OCI-M2 (cell line): ENCODE measurements around the gene PDZD11.
"Not testable (repeated sequence)": the region's sequence is repeated elsewhere in the genome, so short reads cannot be mapped to it uniquely, and the experiment has no call there.

Experiments used
- DNase-seq: peaks from one replicate; lab custom pipeline; 2025; ENCODE audit not compliant: unreplicated experiment; lab: John Stamatoyannopoulos, UW

Gene PDZD11

DNA sequence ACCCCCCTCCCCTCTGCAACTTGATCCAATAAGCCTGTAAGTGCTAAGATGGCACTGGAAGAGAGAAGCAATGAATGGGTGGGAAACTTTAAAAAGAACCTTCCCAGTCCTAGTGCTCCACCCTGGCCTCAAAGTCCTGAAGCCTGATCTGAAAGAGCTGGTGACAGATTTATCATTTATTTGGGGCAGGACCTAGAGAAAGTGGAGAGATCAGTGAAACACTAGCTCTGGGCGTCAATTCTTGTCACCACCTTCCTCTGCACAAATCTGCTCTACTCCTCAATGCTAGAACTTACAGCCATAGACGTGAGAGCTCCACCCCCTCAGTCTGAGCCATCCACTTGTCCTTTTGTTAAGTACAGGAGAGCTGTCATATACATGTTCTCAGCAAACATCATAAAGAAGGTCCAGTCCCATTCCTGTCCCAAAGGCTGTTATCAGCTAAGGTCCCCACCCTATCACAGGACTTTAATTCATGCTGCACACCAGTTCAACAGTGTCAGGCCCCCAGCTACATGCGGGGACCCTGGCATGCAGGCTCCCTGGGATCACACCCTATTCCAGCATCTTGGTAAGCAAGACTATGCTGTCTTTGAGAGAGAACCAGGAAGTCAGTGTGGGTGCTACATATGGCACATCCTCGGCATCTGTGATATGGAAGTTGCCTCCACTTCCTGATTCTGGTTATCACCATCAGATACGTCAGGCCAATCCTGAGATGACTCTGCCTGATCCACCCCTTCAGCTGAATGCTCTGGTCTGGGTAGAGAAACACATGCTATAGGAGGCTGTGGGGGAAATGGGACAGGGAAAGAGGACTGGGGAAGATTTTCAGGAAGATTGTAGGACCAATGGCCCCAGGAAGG is 32.1 kb downstream of the PDZD11 start:
- DNase-seq = no peak

DNA sequence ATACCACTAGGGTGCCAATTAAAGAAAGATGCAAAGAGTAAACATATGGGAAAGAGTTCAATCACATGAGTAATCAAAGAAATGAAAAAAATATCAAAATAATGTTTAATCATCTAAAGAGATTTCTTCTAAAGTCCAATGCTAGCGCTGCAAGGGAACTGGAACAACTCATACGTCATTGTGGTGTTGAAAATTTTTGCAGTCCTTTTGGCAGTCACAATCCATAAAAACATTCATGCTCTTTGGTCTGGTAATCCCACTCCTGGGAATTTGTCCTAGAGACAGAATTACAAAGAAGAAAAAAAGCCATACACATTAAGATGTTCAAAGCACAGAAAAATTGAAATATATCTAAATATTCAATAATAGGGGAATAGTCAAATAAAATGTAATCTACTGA is 34.3 kb downstream of the PDZD11 start:
- DNase-seq = no peak

DNA sequence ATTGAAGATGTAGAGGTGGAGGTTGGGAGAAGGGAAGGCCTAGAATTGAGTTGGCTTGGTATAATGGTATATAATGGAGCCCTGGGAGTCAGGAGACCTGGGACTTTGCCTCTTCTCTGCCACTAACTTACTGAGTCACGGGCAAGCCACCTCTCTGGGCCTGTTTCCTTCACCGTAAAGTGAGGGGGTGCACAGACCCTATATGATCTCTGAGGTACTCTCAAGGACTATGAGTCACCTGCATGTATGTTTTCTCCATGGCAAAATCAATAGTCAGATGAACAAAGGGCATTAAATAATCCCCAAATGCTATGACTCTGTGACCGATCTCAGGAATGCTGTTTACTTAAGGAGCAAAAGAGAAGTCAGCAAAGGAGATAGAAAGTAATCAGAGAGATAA is 34.8 kb downstream of the PDZD11 start:
- no peak for DNase-seq

DNA sequence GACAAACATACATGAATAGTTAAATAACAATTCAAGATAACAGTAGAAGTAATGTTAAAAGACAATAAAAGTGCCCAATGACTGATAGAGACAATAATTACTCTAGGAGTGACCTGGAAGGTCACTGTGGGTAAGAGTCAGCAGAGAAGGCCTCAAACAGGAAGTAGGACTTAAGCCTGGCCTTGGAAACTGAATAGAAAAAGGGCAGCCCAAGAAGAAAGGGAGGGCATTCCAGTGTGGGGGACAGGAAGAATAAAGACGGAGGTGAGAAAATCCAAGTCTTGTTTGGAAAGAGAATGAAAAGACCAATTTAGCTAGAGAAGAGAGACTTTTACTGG is 35.7 kb downstream of the PDZD11 start:
- DNase-seq = no peak

DNA sequence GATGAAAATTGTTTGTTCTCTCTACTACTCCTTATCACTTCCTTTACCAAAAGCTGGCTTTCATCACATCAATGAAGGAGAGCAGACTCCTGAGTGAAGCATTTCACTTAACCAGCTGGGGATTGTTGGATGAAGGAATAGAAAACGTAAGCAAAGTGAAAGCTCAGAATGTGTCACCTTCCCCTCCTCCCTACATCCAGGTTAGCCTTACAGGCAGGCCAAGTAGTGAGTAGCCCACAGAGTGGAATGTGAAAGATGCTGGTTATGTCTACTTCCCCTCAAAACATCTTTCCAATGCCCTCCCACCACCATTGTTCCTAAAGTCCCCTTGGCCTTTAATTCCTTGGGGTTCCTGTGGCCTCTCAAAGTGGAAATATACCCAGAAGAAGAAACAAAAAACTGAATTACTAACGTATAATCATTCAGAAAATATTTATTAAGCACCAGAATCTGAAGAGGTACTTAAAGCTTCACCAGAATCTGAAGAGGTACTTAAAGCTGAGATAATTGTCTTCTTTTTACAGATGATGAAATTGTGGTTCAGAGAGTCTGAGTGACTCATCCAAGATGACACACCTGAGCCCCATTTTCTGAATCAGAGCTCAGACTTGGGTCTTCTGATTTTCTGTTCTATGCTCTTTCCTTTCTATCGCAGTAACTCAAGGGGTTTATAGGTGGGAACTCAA is 36.2 kb downstream of the PDZD11 start:
- no peak for DNase-seq

DNA sequence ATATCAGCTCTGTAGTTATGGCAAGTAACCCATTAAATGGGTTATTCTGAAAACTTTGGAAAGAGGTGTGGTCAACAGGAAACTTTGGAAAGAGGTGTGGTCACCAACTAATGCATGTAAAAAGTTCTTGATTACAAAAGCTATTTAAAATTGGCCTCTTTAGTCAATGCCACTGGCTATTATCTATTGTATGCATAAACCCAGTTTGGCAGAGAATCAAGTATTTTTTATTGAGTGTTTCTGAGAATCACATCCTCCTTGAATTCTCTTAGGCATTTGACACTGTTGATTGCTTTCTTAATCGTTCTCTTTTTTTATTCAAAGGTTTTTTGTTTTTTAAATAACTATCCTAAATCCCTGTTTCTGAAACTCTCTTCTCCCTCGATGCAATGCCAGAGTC is 37.2 kb downstream of the PDZD11 start:
- DNase-seq = no peak

DNA sequence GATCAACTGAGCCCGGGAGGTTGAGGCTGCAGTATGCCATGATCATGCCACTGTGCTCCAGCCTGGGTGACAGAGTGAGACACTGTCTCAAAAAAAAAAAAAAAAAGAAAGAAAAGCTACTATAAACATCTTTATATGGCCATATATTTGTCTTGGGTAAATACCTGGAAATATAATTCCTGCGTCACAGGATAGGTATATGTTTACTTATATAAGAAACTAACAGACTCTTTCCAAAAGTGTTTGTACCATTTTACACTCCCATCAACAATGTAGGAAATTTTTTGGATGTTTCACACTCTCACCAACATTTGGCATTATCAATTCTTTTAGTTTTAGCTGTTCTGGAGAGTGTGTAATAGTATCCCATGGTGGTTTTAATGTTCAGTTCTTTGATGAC is 42.5 kb downstream of the PDZD11 start:
- no peak for DNase-seq

DNA sequence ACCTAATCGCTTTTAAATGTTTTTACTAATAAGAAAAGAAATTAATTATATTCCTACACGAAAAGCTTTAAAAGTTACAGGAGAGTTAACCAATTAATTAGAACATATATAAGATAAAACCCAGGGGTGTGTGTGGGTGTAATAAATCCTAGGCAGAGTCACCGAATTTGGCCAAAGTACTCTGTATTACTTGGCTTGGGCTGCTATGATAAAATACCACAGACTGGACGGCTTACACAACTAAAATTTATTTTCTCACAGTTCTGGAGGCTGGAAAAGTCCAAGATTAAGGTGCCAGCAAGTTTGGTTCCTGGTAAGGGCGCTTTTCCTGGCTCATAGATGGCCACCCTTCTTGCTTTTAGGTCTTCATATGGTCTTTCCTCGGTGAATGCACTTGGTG is 44.8 kb downstream of the PDZD11 start:
- DNase-seq = no peak

DNA sequence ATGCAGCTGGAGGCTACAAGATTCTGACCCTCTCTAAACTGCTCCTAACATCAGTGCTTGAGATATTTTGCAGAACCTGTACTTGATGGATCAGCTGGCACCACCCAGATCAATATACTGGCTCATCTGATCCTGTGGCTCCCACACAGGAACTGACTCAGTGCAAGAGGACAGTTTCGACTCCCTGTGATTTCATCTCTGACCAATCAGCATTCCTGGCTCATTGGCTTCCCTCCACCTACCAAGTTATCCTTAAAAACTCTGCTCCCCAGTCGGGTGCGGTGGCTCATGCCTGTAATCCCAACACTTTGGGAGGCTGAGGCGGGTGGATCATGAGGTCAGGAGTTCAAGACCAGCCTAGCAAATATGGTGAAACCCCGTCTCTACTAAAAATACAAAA is 46.1 kb downstream of the PDZD11 start:
- not testable (repeated sequence) for DNase-seq

DNA sequence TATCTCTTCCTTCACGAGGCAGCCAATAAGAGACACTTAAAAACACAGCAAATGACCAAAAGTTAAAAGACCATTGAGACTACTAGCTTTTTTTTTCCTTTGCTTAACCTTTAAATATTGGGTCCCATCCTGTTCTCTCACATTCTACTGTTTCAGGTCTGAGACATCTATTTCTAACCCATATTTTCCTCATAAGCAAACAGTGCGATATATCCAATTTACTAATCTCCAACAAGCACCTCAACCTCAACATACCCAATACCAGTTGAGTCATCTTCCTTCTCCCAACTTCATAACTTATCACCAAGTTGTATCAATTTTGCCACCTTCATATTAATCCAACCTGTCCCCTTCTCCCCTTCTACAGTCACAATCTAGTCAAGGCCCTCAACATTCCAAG is 48.2 kb downstream of the PDZD11 start:
- DNase-seq = no peak

DNA sequence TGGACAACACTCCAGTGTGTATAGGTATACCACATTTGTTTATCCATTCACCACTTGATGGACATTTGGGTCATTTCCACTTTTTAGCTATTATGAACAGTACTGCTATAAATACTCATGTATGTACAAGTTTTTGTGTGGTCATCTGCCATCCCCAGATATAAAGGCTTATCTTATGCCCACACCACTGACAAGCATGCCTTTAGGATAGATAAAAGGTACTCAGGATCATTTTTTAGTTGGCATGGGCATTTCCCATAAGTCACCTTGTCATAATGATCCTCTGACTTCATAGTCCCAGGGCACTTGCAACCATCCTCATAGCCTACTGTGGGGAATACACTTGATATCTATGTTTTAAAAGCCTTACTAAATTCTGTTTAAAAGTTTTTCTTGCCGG is 49.0 kb downstream of the PDZD11 start:
- DNase-seq = no peak
